B cell (primary cell): ENCODE data around the gene FAM110C. TPM values are rescaled to one million over a fixed set of nuclear protein-coding genes. Genes with fewer than 3 reads are reported as not detected.

Experiments used
- ATAC-seq: fragments of 200-7000 bp; cut with Tn5 transposase; one replicate; pipeline ENCODE4 v1.10.0; 2021; ENCODE audit warnings: low read depth, mild to moderate bottlenecking, moderate number of reproducible peaks, moderate library complexity
- CTCF ChIA-PET: fragments of 350-600 bp; sonication (Branson Sonifier 250); formaldehyde crosslinking; loops from one replicate; lab custom pipeline; 2021; ENCODE audit warnings: antibody characterized with exemption, inconsistent platforms; lab: Charles Lee
- POLR2A ChIA-PET: fragments of 350-600 bp; sonication (Branson Sonifier 250); formaldehyde crosslinking; loops from one replicate; lab custom pipeline; 2021; ENCODE audit warnings: antibody characterized with exemption; lab: Charles Lee
- DNase-seq: peaks from one replicate; pipeline ENCODE4 v3.0.0; 2013
- H2AFZ ChIP-seq: 2 replicates; pipeline ENCODE4 v1.6.1; 2012; ENCODE audit warnings: mild to moderate bottlenecking, low read depth, low read length; ENCODE audit not compliant: insufficient read depth, poor library complexity, severe bottlenecking
- H3K27ac ChIP-seq, 2 donors: 1 replicate in 1 of 2; 2 replicates in 1 of 2; pipeline ENCODE4 v1.5.1; 2012 to 2013; ENCODE audit warnings: low read length in 2 of 2, mild to moderate bottlenecking in 2 of 2, moderate library complexity in 1 of 2
- H3K27me3 ChIP-seq, 4 experiments: fragments of 200-600 bp in 1 of 4; sonication (generic) in 1 of 4; replicated peaks in 1 of 4; 1 replicate in 2 of 4; 2 replicates in 2 of 4; pipeline versions ENCODE4 v1.6.1 to v1.7.0; 2013 to 2016; ENCODE audit warnings: low read length in 3 of 4, mild to moderate bottlenecking in 2 of 4, mixed read lengths in 1 of 4, moderate library complexity in 1 of 4; ENCODE audit not compliant: insufficient read depth in 4 of 4, control insufficient read depth in 3 of 4; ENCODE audit errors: control extremely low read depth in 1 of 4
- H3K36me3 ChIP-seq, 2 experiments: replicated peaks in 1 of 2; 1 replicate in 1 of 2; 2 replicates in 1 of 2; pipeline versions ENCODE4 v1.6.1 to v1.7.1; 2013; ENCODE audit warnings: low read length in 1 of 2; ENCODE audit not compliant: insufficient read depth in 2 of 2, control insufficient read depth in 1 of 2; ENCODE audit errors: control extremely low read depth in 1 of 2, extremely low read depth in 1 of 2
- H3K4me1 ChIP-seq, 2 donors: fragments of 200-600 bp in 1 of 2; sonication (generic) in 1 of 2; 1 replicate in 1 of 2; 2 replicates in 1 of 2; pipeline versions ENCODE4 v1.5.1 to v1.6.1; 2013 to 2017; ENCODE audit warnings: low read length in 2 of 2; ENCODE audit not compliant: control insufficient read depth in 2 of 2, insufficient read depth in 2 of 2
- H3K4me2 ChIP-seq: replicated peaks from 2 replicates; pipeline ENCODE3; 2012; ENCODE audit warnings: mild to moderate bottlenecking, low read depth, low read length; ENCODE audit not compliant: poor library complexity, severe bottlenecking
- H3K4me3 ChIP-seq, 5 experiments: fragments of 200-600 bp in 1 of 5; sonication (generic) in 1 of 5; 1 replicate in 3 of 5; 2 replicates in 2 of 5; pipeline versions ENCODE4 v1.5.1 to v1.7.0; 2011 to 2016; ENCODE audit warnings: low read length in 4 of 5, mild to moderate bottlenecking in 4 of 5, low read depth in 2 of 5, control low read depth in 1 of 5, moderate library complexity in 1 of 5; ENCODE audit not compliant: insufficient read depth in 1 of 5; ENCODE audit errors: control extremely low read depth in 1 of 5, extremely low read depth in 1 of 5
- H3K79me2 ChIP-seq: fragments of 200-600 bp; sonication (generic); one replicate; pipeline ENCODE4 v1.6.0; 2016; ENCODE audit warnings: low read length; ENCODE audit not compliant: control insufficient read depth, insufficient read depth
- H3K9ac ChIP-seq: fragments of 200-600 bp; sonication (generic); 2 replicates; pipeline ENCODE4 v1.6.1; 2017; ENCODE audit warnings: mild to moderate bottlenecking, low read length, moderate library complexity
- H3K9me3 ChIP-seq, 3 donors: one replicate each; pipeline versions ENCODE4 v1.6.1 to v1.7.1; 2013; ENCODE audit warnings: low read length in 2 of 3; ENCODE audit not compliant: control insufficient read depth in 2 of 3, insufficient read depth in 1 of 3; ENCODE audit errors: control extremely low read depth in 1 of 3
- H4K20me1 ChIP-seq: 2 replicates; pipeline ENCODE4 v1.6.0; 2012; ENCODE audit warnings: mild to moderate bottlenecking, low read length; ENCODE audit not compliant: insufficient read depth, control insufficient read depth, poor library complexity, severe bottlenecking
- H3K27ac Mint-ChIP-seq: one replicate; pipeline ENCODE4 v1.8.0; 2021; ENCODE audit warnings: mixed read lengths
- H3K27me3 Mint-ChIP-seq: one replicate; pipeline ENCODE4 v1.8.0; 2021; ENCODE audit warnings: mixed read lengths
- H3K4me1 Mint-ChIP-seq: one replicate; pipeline ENCODE4 v1.8.0; 2021; ENCODE audit warnings: mixed read lengths
- H3K4me3 Mint-ChIP-seq: one replicate; pipeline ENCODE4 v1.8.0; 2021; ENCODE audit warnings: mixed read lengths
- H3K9me3 Mint-ChIP-seq: one replicate; pipeline ENCODE4 v1.8.0; 2022; ENCODE audit warnings: mixed read lengths; ENCODE audit not compliant: insufficient read depth
- CTCF ChIP-seq: fragments of 200-600 bp; IDR thresholded peaks from one replicate; pipeline ENCODE4 v1.8.0; 2022; ENCODE audit warnings: antibody characterized with exemption, mild to moderate bottlenecking
- EZH2 ChIP-seq: IDR thresholded peaks from 2 replicates; pipeline ENCODE4 v1.6.1; 2012; ENCODE audit warnings: borderline replicate concordance, low read depth, mild to moderate bottlenecking, moderate library complexity, low read length; ENCODE audit not compliant: insufficient read depth, poor library complexity, severe bottlenecking
- WGBS: methylation state at CpG from one replicate; pipeline ENCODE4 v1.1.5; 2013; ENCODE audit warnings: missing lambda C conversion rate; ENCODE audit not compliant: insufficient coverage; 5-methylcytosine and 5-hydroxymethylcytosine counted together
- intact Hi-C: fragments of 100-400 bp; cut with micrococcal nuclease; formaldehyde crosslinking; loops from one replicate; pipeline ENCODE4 v1.10.0; 2022
- polyA plus RNA-seq: library from polyadenylated mRNA; depleted of rRNA; stranded (reverse); fragments of >200 nt; gene quantifications from 2 replicates; pipeline ENCODE4 v1.2.3, GENCODE V29; 2012
- total RNA-seq, 2 donors: library from RNA; stranded (reverse); fragments of 120-200 nt in 1 of 2; gene quantifications; 1 replicate in 1 of 2; 2 replicates in 1 of 2; pipeline versions ENCODE4 v1.2.3 to v1.2.4, GENCODE V29; 2013 to 2022

FAM110C gene
- total and polyA plus RNA-seq, 2 donors (not counting 1 experiment from before 2014, with no cell fraction given), result not detected

GRCh38 chr2:90645-91312 lies 44.5 kb upstream of the FAM110C start:
- H3K36me3 ChIP-seq, result no peaks in the 10 kb centered on the region
- intact Hi-C loops, result no loop called here
- H3K4me2 ChIP-seq, result no peak overlapping the region
- ChIA-PET POLR2A (no interaction called here), CTCF (interaction anchor here (1.7 kb wide), 1 partner anchor 9 kb away, joined by 3 read pairs; no protein-coding TSS in a partner anchor)
- WGBS, result 99% methylated on average over 20 of the region's 25 CpGs
- H3K4me1 ChIP-seq, result no peaks in the 10 kb centered on the region
- DNase-seq, result no peak
- no peak overlapping the region for H2AFZ ChIP-seq
- no peak overlapping the region for H3K27ac Mint-ChIP-seq
- H3K4me1 Mint-ChIP-seq, result no peaks in the 10 kb centered on the region
- TF ChIP-seq CTCF, result no peak
- TF ChIP-seq EZH2, result no peak
- H3K4me3 ChIP-seq, result no peak overlapping the region
- no peak overlapping the region for H3K9ac ChIP-seq
- no peak for ATAC-seq
- no peak overlapping the region for H3K4me3 Mint-ChIP-seq
- peaks cover 11% of the 10 kb centered on the region for H3K27me3 Mint-ChIP-seq
- peaks cover 0 to 2% (median 0%) of the 10 kb centered on the region in 4 experiments for H3K27me3 ChIP-seq
- no peaks in the 10 kb centered on the region for H3K9me3 Mint-ChIP-seq
- no peaks in the 10 kb centered on the region for H3K79me2 ChIP-seq
- peaks cover 0 to 9% (median 1%) of the 10 kb centered on the region in 3 donors for H3K9me3 ChIP-seq
- H3K27ac ChIP-seq, result no peak overlapping the region
- no peaks in the 10 kb centered on the region for H4K20me1 ChIP-seq

DNA sequence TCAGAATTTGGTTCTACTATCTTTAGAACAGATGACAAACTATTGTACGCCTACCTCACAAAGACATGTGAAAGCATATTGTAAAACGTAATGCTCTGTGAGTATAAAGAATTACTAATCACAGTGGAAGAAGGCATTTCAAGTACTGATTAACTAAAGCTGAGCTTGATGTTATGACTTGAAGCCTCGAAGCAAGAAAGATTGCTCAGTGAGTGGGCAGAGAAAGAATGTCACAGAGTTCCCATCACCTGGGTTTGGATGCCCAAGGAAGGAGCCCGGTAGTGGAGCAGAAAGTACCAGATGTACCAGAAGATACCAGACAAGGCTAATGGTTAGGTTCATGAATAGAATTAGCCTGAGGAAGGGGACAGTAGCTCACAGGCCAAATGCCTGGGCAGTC lies 39.5 kb upstream of the FAM110C start:
- intact Hi-C loops, result no loop called here
- Mint-ChIP-seq H3K27ac (no peak overlapping the region), H3K27me3 (peaks cover 15% of the 10 kb centered on the region), H3K4me1 (no peaks in the 10 kb centered on the region), H3K9me3 (no peaks in the 10 kb centered on the region), H3K4me3 (no peak overlapping the region)
- Histone ChIP-seq H3K27ac (no peak overlapping the region), H2AFZ (no peak overlapping the region), H3K4me3 (no peak overlapping the region), H3K27me3 (peaks cover 0 to 2% (median 0%) of the 10 kb centered on the region in 4 experiments), H3K4me2 (no peak overlapping the region), H4K20me1 (no peaks in the 10 kb centered on the region), H3K4me1 (no peaks in the 10 kb centered on the region), H3K9ac (no peak overlapping the region), H3K9me3 (peaks cover 0 to 3% (median 1%) of the 10 kb centered on the region in 3 donors), H3K36me3 (no peaks in the 10 kb centered on the region), H3K79me2 (no peaks in the 10 kb centered on the region)
- TF ChIP-seq EZH2, result no peak
- no peak for TF ChIP-seq CTCF
- ChIA-PET POLR2A (no interaction called here), CTCF (no interaction called here)
- WGBS, result 79% methylated on average over 2 of the region's 4 CpGs
- no peak for ATAC-seq
- DNase-seq, result no peak
